OCI-LY1 (cell line): Measurements from ENCODE around the gene MNAT1.

Experiments
- EZH2 ChIP-seq: fragments of 200-600 bp; sonication (generic), shearing (Covaris generic); IDR thresholded peaks from 2 replicates; pipeline ENCODE4 v1.8.0; 2017; ENCODE audit warnings: borderline replicate concordance, mixed run types, mild to moderate bottlenecking, antibody characterized with exemption, low read length, moderate library complexity, mixed read lengths
- TF ChIP-seq, protein P1 (sequence below): fragments of 200-600 bp; sonication (generic), shearing (Covaris generic); IDR thresholded peaks from 2 replicates; pipeline ENCODE4 v1.5.1; 2017; ENCODE audit warnings: mild to moderate bottlenecking, antibody characterized with exemption, low read length, moderate library complexity, mixed read lengths

DNA sequence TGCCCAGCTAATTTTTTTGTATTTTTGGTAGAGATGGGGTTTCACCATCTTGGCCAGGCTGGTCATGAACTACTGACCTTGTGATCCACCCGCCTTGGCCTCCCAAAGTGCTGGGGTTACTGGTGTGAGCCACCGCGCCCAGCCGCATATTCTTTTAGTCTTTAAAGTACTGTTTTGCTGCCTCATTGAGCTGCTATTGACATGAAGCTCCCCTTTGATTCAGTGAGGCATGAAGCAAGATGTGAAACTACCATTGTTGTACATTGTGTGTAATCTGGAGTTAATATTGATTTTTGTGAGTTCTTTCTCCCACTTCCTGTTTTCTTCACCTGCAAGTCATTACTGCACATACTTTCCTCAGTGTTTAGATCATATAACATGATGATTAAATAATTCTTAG, 80.8 kb downstream of the MNAT1 start:
- TF ChIP-seq, protein P1, sequence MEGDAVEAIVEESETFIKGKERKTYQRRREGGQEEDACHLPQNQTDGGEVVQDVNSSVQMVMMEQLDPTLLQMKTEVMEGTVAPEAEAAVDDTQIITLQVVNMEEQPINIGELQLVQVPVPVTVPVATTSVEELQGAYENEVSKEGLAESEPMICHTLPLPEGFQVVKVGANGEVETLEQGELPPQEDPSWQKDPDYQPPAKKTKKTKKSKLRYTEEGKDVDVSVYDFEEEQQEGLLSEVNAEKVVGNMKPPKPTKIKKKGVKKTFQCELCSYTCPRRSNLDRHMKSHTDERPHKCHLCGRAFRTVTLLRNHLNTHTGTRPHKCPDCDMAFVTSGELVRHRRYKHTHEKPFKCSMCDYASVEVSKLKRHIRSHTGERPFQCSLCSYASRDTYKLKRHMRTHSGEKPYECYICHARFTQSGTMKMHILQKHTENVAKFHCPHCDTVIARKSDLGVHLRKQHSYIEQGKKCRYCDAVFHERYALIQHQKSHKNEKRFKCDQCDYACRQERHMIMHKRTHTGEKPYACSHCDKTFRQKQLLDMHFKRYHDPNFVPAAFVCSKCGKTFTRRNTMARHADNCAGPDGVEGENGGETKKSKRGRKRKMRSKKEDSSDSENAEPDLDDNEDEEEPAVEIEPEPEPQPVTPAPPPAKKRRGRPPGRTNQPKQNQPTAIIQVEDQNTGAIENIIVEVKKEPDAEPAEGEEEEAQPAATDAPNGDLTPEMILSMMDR = no peak
- no peak for TF ChIP-seq EZH2
